ENCODE data around the gene EFCAB11. TPM values are rescaled to one million over a fixed set of nuclear protein-coding genes. Genes with fewer than 3 reads are reported as not detected.

Gene EFCAB11
- total RNA-seq, 1 donor from 2014 or later = 7.7 TPM

DNA sequence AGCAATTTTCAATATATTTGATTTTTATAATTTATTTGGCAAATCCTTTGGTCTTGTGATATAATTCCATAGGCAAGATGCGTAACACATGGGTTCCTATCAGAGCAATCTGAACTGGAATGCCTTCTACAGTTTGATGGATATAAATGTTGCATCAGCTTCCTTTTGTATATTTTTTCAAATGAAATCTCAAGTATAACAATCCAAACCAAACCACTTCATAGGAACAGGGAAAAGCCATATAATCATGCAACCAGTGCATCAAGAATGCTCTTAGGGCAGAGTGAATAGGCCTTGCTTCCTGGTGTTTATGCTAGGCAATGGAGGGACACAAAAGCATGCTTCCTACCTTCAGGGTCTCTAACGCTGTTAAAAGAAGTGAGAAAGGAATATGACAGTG, 34.5 kb downstream of the EFCAB11 start:
- H3K9me3 Mint-ChIP-seq (ENCODE audit: low read depth) = no peaks in the 10 kb centered on the region
- H3K27me3 Mint-ChIP-seq (ENCODE audit: low read depth) = no peaks in the 10 kb centered on the region
- H3K4me3 Mint-ChIP-seq (ENCODE audit: unreplicated experiment) = no peak overlapping the region
- peaks cover 78% of the 10 kb centered on the region for H3K4me1 Mint-ChIP-seq (ENCODE audit: low read depth)
- H3K27ac Mint-ChIP-seq (ENCODE audit: unreplicated experiment) = peak overlapping the region; percentile 47
- peaks cover 2% of the 10 kb centered on the region for H3K36me3 Mint-ChIP-seq (ENCODE audit: low read depth)
- TF ChIP-seq CTCF (IDR thresholded peaks at IDR 0.05) = no peak
- DNase-seq (ENCODE audit: low spot score) = no peak

- DNase-seq (ENCODE audit: low spot score) = no peak
- Mint-ChIP-seq H3K27me3 (ENCODE audit: low read depth) (no peaks in the 10 kb centered on the region), H3K27ac (ENCODE audit: unreplicated experiment) (no peak overlapping the region), H3K9me3 (ENCODE audit: low read depth) (no peaks in the 10 kb centered on the region), H3K4me1 (ENCODE audit: low read depth) (peaks cover 77% of the 10 kb centered on the region), H3K36me3 (ENCODE audit: low read depth) (no peaks in the 10 kb centered on the region), H3K4me3 (ENCODE audit: unreplicated experiment) (no peak overlapping the region)
- TF ChIP-seq CTCF (IDR thresholded peaks at IDR 0.05) = no peak
These were observed 35.8 kb downstream of the EFCAB11 start for GRCh38 chr14:89918721-89919120.

GRCh38 chr14:89915114-89915878, 39.2 kb downstream of the EFCAB11 start:
- Mint-ChIP-seq H3K9me3 (ENCODE audit: low read depth) (no peaks in the 10 kb centered on the region), H3K4me1 (ENCODE audit: low read depth) (peaks cover 77% of the 10 kb centered on the region), H3K27ac (ENCODE audit: unreplicated experiment) (peak overlapping the region; percentile 64), H3K27me3 (ENCODE audit: low read depth) (no peaks in the 10 kb centered on the region), H3K4me3 (ENCODE audit: unreplicated experiment) (no peak overlapping the region), H3K36me3 (ENCODE audit: low read depth) (no peaks in the 10 kb centered on the region)
- TF ChIP-seq CTCF (IDR thresholded peaks at IDR 0.05) = peak; percentile 99
- no peak for DNase-seq (ENCODE audit: low spot score)

DNA sequence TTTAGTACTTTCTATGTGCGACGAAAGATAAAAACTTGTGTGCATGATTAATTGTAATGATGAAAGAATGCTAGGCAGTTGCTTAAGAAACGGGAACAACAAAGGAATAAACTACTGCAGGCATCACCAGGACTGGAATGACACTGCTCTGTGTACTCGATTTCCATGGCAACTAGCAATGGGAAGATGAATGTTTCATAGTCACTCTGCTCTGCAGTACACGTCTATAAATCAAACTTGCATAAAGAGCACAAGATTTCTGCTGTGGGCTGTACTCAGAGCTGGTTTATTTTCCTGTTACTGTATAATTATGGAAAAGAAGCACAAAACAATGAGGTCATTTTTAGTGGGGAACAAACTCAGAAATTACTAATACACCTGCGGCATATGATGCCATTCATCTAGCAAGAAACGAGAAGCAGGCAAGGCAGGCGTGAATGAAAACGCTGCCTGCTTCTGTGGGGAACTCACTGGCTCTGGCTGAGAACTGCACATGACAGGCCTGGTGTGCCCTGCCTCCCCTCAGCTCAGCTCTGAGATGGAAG, 41.8 kb downstream of the EFCAB11 start:
- no peak for TF ChIP-seq CTCF (IDR thresholded peaks at IDR 0.05)
- Mint-ChIP-seq H3K36me3 (ENCODE audit: low read depth) (peaks cover 2% of the 10 kb centered on the region), H3K27me3 (ENCODE audit: low read depth) (no peaks in the 10 kb centered on the region), H3K4me1 (ENCODE audit: low read depth) (peaks cover 82% of the 10 kb centered on the region), H3K9me3 (ENCODE audit: low read depth) (peaks cover 4% of the 10 kb centered on the region), H3K27ac (ENCODE audit: unreplicated experiment) (peak overlapping the region; percentile 98), H3K4me3 (ENCODE audit: unreplicated experiment) (no peak overlapping the region)
- no peak for DNase-seq (ENCODE audit: low spot score)

- no peak for DNase-seq (ENCODE audit: low spot score)
- Mint-ChIP-seq H3K4me3 (ENCODE audit: unreplicated experiment) (no peak overlapping the region), H3K27ac (ENCODE audit: unreplicated experiment) (peak overlapping the region; percentile 98), H3K36me3 (ENCODE audit: low read depth) (peaks cover 2% of the 10 kb centered on the region), H3K9me3 (ENCODE audit: low read depth) (peaks cover 4% of the 10 kb centered on the region), H3K4me1 (ENCODE audit: low read depth) (peaks cover 84% of the 10 kb centered on the region), H3K27me3 (ENCODE audit: low read depth) (no peaks in the 10 kb centered on the region)
- TF ChIP-seq CTCF (IDR thresholded peaks at IDR 0.05) = no peak
These were observed 42.3 kb downstream of the EFCAB11 start for GRCh38 chr14:89912221-89912620.

Data from chondrocyte (in vitro differentiated cells).